ENCODE data around the gene USP9X.

- TF ChIP-seq SRF (IDR thresholded peaks at IDR 0.05; ENCODE audit: low read depth, low read length): no peak
- TF ChIP-seq CHD2 (IDR thresholded peaks at IDR 0.05; ENCODE audit: low read length): no peak
- no peak for TF ChIP-seq BRCA1 (IDR thresholded peaks at IDR 0.05; ENCODE audit: low read depth, low read length)
- no peak for TF ChIP-seq MAX (IDR thresholded peaks at IDR 0.05)
- TF ChIP-seq POLR2AphosphoS5 (IDR thresholded peaks at IDR 0.05; ENCODE audit: low read depth, low read length): no peak
These were observed 2.0 kb downstream of the USP9X start for GRCh38 chrX:41087201-41087600.

Measured in H1 (cell line).